Transverse colon (tissue), 4 donors: Measurements from ENCODE around the gene STK32C.

Experiments used
- CTCF ChIP-seq, 5 experiments: fragments of 200-600 bp in 3 of 5; fragments of 450-650 bp in 2 of 5; sonication (generic) in 3 of 5; IDR thresholded peaks; 1 replicate in 2 of 5; 2 replicates in 3 of 5; pipeline ENCODE4 v1.5.1; 2016 to 2017; ENCODE audit warnings: antibody characterized with exemption in 5 of 5, inconsistent platforms in 3 of 5, mild to moderate bottlenecking in 2 of 5, moderate library complexity in 1 of 5
- EP300 ChIP-seq: sonication (generic); formaldehyde crosslinking; IDR thresholded peaks from one replicate; pipeline ENCODE4 v1.6.1; 2017; ENCODE audit warnings: antibody characterized with exemption, low read depth
- POLR2A ChIP-seq: fragments of 450-650 bp; IDR thresholded peaks from one replicate; pipeline ENCODE4 v1.6.1; 2016; ENCODE audit warnings: antibody characterized with exemption, mild to moderate bottlenecking, moderate library complexity
- POLR2AphosphoS5 ChIP-seq, 3 donors: sonication (generic); formaldehyde crosslinking; IDR thresholded peaks; one replicate each; pipeline ENCODE4 v1.6.1; 2016; ENCODE audit warnings: antibody characterized with exemption in 3 of 3

DNA sequence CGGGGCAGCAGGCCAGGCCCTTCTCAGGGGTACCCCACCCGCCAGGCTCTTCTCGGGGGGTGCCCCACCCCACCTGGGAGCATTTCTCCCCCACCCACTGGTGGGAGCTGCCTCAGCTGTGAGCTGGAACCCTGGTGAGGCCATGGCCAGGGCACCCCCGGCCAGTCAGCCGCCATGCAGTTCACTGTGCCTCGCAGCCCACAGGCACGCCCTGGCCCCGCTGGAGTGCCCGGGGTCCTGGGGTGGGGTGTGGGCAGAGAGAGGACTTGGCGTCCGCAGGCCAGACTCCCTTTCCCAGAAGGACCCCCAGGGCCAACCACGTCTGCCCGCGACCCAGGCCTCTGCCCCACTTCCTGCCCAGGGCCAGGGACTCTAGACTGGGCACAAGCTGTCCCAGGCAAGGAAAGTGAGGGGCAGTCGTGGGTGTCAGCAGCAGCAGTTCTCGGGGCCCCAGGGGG is 107.9 kb downstream of the STK32C start:
- TF ChIP-seq CTCF (IDR thresholded peaks at IDR 0.05): no peak
- TF ChIP-seq POLR2A: no peak
- TF ChIP-seq POLR2AphosphoS5 (IDR thresholded peaks at IDR 0.05): no peak
- TF ChIP-seq EP300: no peak
